ENCODE data around the gene PHF12.

The PHF12 gene

DNA sequence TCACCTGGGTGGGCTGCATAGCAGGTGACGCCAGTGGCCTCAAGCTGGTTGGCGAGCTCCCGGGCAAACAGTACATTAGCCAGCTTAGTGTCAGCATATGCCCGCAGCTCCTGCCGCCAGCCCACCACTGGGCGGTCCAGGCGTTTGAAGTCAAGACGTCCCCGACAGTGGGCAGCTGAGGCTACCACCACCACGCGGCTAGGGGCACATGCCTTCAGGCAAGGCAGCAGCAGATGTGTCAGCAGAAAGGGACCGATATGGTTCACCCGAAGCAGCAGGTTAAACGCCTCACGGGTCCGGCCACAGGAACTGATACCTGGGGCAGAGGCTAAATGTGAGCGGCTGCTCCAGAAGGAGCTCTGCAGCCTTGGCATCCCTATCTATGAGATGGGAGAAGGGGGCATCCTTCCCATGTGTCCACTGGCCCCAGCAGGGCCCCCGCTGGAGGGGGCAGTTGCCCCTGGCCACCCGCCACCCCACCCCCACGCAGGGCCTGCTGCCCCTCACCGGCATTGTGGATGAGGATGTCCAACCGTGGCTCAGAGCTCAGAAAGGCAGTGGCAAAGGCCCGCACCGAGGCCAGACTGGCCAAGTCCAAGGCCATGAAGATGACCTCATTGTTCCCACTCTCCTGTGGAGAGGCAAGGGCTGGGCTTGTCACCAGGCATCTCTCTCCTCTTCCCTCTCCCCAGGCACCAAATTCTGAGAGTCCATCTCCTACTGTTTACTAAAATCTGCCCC is 50.2 kb downstream of the PHF12 start:
- no peak for DNase-seq

GRCh38 chr17:28899212-28899815 is 52.0 kb downstream of the PHF12 start:
- no peak for DNase-seq

- DNase-seq = no peak
Measured at GRCh38 chr17:28898527-28898955, 52.8 kb downstream of the PHF12 start.

- DNase-seq = no peak
Measured at GRCh38 chr17:28897769-28898526, 53.4 kb downstream of the PHF12 start.

DNA sequence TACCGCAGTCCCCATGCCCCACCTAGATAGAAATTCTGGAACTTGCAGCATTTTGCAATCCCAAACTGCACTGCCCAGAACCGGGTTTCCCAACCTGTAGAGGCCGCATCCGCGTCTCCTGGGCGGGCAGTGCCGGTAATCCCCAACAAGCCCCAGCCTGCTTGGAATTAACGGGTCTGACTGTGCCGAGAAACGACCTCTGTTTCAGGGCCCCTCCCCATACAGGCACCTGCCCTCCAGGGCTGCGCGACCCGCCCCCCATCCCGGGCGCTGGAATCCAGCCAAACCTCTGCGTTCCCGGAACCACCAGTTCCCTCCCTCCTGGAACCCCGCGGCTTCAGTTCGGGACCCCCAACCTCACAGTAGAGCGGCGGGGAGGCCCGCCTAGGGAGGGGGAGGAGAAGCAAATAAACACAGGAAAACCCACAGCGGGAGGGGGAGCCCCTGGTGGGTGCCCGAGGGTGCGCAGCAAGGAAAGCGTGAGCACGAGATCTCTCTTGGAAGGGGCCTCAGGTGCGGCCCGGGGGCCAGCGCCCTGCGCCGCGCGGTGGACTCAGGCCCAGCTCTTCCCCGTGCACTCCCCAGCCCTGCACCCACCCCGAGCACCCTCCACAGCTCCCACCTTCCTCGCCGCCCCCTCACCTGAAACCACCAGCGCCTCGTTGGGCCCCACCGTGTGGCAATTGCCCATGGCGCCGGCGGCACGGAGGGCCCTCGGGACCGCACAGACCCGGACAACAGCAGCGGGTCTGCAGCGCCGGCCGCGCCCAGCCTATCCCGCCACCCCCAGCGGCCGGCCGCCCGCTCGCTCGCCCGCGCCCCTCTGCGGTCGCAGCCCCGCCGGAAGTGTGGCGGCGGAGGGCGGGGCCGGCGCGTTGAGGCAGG is 54.2 kb downstream of the PHF12 start, which contains the start of gene FLOT2:
Gene FLOT2 (minus strand): TSS at position 850 of the 885 bp plus-strand sequence. CDS start 159 bp downstream, at position 691.
- peak; percentile 69 for DNase-seq

DNA sequence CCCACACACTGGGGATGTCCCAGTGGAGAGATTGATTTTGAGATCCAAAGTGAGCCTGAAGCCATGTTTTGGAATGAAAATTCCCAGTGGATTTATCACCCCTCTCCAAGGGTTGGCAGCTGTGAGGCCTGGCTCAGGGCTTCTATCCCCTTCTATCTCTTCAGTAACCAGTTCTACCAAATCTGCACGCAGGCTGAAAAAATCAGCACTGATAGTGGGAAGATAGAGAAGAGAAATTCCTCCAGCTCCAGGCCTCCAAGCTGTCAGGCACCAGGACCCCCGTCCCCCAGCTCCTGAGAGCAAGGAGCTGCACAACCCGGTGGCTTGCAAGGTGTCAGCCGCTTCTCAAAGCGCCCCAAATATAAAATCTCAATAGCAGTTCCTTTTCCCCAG is 54.8 kb downstream of the PHF12 start:
- no peak for DNase-seq

DNA sequence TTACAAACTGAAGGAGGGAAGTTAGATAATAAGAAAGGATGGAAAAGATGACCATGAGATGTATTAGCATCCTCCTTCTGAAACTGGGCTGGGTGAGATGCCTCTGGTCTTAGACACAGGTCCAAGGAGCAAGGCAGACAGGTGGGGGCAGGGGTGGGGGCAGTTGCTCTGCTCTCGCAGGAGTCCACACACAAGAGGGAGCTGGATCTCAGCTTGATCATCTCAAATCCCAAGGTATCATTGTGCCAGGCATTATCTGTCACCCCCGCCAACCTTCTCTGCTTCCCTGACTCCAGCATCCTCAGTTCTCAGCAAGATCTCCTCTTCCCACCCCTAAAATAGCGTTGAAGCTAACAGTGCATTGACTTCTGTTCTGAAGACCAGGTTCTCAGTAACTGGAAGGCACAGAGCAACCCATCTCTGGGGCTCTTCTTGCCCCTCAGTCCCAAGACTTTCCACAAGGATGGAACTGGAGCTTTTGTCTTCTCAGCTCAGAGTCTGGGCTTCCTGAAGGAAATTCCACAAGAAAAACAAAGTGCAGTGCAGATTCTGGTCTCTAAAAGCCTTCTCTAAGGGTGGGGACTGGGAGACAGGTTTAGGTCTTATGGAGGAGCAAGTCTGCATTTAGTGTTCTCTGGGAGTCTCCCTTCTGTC is 55.4 kb downstream of the PHF12 start:
- DNase-seq = no peak

- peak; percentile 25 for DNase-seq
Measured at GRCh38 chr17:28893248-28894183, 57.8 kb downstream of the PHF12 start.

DNA sequence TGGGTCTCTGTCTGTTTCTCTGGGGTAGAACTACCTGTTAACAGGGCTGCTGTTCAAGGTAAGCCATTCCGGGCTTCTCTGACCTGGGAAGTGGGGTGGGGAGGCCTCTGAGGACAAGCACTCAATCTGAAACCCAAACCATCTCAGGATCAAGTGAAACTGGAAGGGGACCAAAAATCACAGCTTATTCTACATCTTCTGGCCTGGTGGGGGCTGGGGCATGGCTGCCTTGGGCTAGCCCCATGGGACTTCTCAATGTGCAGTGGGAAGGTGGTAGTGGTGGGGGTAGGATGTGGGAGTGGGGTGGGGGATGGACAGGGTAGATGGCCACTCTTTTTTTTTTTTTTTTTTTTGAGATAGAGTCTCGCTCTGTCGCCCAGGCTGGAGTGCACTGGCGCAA is 59.3 kb downstream of the PHF12 start:
- peak; percentile 64 for DNase-seq

- DNase-seq = no peak
Measured at GRCh38 chr17:28891201-28891600, 60.1 kb downstream of the PHF12 start.

DNA sequence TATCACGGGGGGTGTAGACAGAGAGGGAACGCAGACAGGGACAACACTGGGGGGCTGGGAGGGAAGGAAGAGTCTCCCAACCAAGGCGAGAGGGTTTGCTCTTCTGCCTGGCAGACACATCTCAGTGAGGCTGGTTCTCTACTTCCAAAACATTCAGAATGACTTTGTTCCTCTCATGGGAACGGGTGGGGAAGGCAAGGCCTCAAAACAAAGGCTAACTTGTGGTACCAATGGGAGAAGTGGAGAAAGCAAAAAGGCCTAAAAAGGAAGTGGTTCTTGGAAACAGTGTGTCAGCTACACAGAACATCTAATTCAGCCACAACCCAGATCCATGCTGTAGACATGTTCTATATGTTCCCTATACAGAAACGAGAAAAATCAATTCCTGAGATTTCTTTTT is 61.3 kb downstream of the PHF12 start:
- DNase-seq = no peak

DNA sequence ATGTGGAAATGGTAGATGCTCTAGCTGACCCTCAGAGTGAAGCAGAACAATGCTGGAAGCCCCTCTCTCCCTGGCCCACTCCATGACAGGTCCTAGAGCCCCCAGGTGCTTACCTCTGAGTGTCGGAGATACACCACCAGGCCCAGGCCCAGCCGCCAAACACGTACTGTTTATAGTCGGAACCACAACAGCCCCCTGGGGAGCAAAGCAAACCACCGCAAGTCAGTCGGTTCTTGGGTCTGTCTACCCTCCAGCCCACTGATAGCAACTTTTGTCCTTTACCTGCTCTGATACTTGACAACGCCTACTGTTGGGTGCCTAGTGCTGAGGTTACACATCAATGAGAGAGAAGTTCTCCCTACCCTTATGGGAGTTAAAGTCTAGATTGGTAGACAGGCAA is 62.5 kb downstream of the PHF12 start:
- no peak for DNase-seq

- DNase-seq = no peak
Measured at GRCh38 chr17:28887871-28888471, 63.3 kb downstream of the PHF12 start.

- no peak for DNase-seq
Measured at GRCh38 chr17:28885951-28886350, 65.4 kb downstream of the PHF12 start.

DNA sequence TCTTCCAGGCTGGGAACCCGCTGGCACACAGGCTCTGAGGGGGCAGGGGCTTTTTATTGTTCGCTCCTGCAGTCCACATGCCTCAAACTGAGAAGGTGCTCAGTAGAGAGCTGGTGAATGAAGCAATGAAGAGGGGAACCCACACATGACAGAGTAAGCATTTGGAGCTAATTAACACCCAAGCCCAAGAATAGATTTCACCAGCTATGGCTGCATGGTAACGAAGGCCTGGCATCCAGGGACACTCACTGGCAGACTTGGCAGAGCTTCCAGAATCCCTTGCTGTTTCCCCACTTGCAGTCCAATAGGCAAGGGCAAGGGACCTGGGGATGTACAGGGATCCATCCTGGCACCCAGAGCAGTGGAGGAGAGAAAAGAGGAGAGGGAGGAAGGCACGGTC is 66.0 kb downstream of the PHF12 start:
- no peak for DNase-seq

DNA sequence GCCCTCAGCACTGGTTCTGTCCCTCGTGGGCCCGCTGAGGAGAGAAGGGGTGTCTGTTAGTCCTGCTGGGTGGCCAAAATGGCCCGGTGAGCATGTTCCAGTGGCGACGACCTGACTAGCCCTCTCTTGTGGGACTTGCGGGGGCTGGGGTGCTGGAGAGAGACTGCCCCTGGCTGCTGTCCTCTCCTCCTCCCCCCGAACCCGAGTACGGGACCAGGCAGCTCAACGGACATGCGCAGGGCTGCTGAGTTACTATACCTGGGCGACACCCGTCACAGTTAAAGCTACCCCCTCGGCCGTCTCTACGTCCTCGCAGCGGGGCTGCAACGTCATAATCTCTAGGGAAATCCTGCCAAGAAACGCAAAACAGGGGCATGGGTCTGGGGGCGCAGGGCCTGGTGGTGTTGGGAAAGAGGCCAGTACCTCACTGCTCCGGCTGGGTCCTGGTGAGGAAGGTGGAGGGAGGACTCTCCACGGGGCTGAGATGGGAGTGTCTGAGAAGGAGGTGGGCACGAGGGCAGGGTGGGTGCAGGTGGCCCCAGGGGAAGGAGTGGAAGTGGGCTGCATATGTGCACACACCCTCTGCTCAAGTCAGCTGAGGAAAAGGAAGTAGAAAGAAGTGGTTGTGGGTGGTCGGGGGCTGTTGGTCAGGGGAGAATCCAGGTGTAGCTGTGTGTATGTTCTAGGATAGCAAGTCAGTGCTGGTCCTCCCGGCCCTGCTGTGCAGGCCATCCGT is 67.2 kb downstream of the PHF12 start:
- no peak for DNase-seq

- DNase-seq = no peak
Measured at GRCh38 chr17:28882154-28882895, 69.0 kb downstream of the PHF12 start.

DNA sequence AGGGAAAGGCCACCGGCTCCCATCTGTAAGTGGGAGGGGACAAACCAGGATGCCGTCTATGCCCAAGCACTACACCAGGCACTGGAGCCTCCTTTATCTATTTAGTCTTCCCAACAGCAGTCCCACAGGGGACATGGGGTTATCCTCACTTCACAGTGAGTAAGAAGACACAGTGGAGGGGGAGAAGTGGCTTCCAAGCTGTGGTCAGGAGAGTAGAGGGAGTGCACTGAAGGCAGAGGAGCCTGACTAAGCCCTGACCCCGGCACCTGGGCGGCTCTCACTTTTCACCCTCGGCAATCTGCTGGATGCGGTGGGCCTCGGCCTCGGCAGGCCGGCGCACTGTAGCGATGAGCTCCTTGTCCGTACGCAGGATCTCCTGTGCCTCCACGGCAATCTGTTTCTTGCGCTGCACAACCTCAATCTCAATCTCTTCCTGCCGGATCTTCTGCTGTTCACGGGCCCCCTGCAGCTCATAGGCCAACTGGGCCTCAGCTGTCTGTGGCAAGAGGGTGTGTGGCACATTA is 69.7 kb downstream of the PHF12 start:
- DNase-seq = no peak

GRCh38 chr17:28880572-28880945 is 70.8 kb downstream of the PHF12 start:
- no peak for DNase-seq

All from RPMI8226 (cell line).